AG10803 (cell line): ENCODE measurements around the gene HOXC6.

Experiments used
- DNase-seq: peaks from one replicate; pipeline ENCODE4 v3.0.0; 2010; ENCODE audit warnings: low read depth
- H3K4me3 ChIP-seq: 2 replicates; pipeline ENCODE4 v1.5.1; 2011; ENCODE audit warnings: mild to moderate bottlenecking, low read length, control low read depth
- TF ChIP-seq, protein P1 (sequence below): conservative IDR thresholded peaks from 2 replicates; pipeline ENCODE4 v1.5.1; 2011; ENCODE audit warnings: mild to moderate bottlenecking, low read length, control low read depth, inconsistent platforms

The HOXC6 gene

DNA sequence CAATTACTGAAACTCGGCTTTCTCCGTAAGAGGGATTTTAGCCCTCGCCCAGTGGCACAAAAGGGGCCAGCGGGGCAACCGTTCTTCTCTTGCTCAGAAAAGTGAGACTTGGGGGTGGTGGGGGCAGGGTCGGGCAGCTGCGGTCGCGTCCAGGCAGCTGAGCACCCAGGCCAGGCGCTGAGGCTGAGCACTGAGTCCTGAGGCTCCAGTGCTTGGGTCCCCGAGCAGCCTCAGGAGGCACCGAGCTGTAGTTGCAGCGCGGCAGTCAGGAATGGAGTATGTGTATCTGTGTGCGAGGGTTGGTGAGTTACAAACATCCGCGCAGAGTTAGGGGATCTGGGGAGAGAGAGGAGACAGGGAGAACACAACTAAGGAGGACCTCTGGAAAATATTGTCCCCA lies 4.1 kb upstream of the HOXC6 start:
- H3K4me3 ChIP-seq, result peak overlapping the region; percentile 98
- DNase-seq, result no peak
- TF ChIP-seq, protein P1, sequence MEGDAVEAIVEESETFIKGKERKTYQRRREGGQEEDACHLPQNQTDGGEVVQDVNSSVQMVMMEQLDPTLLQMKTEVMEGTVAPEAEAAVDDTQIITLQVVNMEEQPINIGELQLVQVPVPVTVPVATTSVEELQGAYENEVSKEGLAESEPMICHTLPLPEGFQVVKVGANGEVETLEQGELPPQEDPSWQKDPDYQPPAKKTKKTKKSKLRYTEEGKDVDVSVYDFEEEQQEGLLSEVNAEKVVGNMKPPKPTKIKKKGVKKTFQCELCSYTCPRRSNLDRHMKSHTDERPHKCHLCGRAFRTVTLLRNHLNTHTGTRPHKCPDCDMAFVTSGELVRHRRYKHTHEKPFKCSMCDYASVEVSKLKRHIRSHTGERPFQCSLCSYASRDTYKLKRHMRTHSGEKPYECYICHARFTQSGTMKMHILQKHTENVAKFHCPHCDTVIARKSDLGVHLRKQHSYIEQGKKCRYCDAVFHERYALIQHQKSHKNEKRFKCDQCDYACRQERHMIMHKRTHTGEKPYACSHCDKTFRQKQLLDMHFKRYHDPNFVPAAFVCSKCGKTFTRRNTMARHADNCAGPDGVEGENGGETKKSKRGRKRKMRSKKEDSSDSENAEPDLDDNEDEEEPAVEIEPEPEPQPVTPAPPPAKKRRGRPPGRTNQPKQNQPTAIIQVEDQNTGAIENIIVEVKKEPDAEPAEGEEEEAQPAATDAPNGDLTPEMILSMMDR, result no peak

DNA sequence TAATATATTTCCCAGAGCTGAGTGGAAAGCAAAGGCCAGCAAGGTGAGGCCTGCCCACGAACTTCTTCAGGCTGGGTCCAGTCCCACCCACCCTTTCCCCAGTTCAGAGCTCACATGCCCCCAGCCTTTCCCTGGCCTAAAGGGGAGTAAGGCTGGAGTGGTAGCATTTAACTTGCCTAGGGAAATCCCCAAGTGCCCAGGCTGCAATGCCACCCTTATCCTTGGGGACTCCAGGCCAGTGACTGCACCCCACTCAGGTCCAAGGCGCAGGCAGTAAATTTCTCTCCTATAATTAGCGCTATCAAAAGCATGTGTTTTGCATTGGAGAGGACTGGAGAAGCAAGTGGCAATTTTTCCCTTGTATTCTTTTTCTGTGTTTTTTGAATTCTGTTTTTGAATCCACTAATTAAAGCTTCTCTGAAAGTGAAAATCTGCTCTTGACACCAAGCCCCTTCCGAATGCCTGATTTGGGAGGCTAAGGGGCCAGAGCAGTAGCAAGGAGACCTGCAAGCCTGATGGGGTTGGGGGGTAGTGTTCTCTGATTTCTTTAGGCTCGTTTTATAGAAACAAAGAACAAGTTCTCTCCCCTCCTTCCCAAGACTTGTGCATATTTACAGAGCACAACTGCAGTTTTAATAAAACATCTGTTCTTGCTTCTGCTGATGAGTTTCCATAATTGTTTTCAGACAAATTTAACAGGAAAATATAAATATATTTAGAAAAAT lies 3.5 kb upstream of the HOXC6 start:
- H3K4me3 ChIP-seq, result peak overlapping the region; percentile 98
- DNase-seq, result no peak
- TF ChIP-seq, protein P1, result no peak

DNA sequence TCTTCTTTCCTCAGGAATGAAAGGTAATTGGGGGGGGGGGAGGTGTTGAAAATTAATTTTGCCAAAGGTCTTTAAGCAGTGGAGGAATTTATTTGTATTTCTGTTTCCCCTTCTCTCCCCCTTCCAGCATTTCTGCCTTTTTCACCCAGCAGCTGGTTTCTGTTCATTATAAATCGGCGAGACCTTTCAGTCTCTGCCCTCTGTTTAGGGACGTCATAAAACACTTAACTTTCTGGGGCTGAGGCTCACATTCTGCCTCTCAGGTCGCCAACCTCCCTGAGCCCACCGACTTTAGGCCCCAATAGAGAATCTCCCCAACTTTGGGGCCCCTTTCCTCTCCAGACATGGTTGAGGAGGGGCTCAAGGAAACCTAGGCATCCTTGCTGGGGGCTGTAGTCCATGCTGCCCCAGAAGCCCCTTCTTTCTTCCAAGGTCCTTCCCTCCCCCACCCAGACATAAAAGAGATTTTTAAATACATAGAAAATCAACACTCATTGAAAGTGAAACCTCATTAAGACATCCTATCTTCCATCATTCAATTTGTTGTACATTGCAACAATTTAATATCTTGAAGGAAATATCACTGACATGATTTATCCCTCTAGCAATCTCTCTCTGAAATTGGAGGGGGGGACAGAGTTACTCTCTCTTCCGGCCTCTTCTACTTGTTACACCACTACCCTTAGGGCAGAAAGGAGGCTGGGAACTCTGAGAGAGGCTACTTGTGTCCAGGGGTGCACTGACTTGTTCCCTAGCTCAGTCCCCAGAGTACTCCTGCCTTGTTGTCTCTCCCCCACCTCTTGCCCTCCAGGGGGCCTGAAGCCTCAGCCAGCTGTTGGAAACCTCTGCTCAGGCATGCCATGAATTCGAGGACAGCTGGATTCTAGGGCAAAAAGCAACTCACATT lies 2.5 kb upstream of the HOXC6 start:
- peak overlapping the region; percentile 98 for H3K4me3 ChIP-seq
- peak; percentile 56 for DNase-seq
- TF ChIP-seq, protein P1, result peak; percentile 18

DNA sequence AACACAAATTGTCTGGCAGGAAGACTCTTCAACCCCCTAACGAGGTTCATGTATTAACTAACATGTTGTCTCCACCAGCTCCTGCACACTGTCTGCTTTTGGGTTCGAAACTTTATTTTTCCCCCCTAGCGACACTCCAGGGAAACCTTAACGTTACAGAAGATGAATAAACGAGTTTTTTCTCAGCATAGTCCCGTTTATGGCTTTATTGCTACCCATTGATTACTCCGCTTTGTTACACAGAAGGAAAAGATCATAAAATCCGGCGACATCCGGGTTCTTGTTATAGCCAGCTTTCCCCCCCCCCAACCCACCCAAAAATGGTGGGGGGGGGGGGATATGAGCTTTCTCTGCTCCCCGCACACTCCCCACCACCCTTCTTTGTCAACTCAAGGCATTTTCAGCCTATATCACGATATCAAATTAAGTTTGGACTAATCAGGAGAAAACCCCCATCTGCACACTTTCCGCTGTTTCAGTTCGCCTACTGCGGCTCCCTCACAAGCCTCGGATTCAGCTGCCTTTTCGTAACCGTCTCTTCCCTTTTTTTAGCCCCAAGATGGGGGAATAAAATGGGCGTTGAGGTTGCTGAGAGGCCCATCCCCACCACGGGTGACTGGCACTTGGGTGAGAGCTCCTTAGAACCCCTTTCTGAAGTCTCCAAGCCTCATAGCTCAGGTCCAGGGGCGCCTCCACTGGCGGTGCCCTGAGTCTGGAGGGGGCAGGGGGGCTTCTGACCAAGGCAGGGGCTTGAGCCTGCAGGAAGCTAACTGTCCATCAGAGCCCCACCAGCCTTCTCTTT lies 1.4 kb upstream of the HOXC6 start:
- DNase-seq, result no peak
- TF ChIP-seq, protein P1, result no peak

DNA sequence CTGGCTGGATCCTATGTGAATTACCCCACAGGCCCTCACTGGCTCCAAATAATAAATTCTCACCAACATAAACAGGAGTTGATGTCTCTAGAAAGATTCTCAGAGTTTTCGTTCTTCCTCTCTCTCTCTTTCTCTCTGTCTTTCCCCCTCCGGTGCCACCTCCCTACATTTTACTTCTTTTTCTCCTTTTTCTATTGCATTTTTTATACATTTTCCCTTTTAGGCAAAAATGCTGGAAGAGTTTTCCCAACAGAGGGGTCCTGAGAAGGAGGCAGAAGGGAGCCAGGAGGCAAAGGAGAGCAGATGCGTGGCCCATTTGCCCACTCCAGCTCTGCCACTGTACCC lies 826 bp upstream of the HOXC6 start:
- TF ChIP-seq, protein P1, result no peak
- peak overlapping the region; percentile 98 for H3K4me3 ChIP-seq

More for the DNA sequence above, 1.4 kb upstream of the HOXC6 start:
- peak overlapping the region; percentile 98 for H3K4me3 ChIP-seq

DNA sequence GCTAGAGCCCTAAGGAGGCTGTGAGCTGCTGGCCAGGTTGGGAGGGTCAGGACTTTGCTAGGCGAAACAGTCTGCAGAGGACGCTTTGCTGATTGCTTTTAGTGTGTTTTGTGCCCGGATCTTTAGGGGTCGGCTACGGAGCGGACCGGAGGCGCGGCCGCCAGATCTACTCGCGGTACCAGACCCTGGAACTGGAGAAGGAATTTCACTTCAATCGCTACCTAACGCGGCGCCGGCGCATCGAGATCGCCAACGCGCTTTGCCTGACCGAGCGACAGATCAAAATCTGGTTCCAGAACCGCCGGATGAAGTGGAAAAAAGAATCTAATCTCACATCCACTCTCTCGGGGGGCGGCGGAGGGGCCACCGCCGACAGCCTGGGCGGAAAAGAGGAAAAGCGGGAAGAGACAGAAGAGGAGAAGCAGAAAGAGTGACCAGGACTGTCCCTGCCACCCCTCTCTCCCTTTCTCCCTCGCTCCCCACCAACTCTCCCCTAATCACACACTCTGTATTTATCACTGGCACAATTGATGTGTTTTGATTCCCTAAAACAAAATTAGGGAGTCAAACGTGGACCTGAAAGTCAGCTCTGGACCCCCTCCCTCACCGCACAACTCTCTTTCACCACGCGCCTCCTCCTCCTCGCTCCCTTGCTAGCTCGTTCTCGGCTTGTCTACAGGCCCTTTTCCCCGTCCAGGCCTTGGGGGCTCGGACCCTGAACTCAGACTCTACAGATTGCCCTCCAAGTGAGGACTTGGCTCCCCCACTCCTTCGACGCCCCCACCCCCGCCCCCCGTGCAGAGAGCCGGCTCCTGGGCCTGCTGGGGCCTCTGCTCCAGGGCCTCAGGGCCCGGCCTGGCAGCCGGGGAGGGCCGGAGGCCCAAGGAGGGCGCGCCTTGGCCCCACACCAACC lies 1.5 kb downstream of the HOXC6 start:
- no peak for DNase-seq
- TF ChIP-seq, protein P1, result no peak
- H3K4me3 ChIP-seq, result peak overlapping the region; percentile 98

More for the DNA sequence above, 826 bp upstream of the HOXC6 start:
- DNase-seq, result no peak
